Measurements from ENCODE around the gene HS1BP3. TPM values are rescaled to one million over a fixed set of nuclear protein-coding genes. Genes with fewer than 3 reads are reported as not detected.
A peak's percentile ranks its signal among the peaks of the same experiment; 100 is the strongest.

HS1BP3 gene
- total and polyA plus RNA-seq, 9 of the 15 experiments (the other 6 are each of a cell fraction or from before 2014, with no cell fraction given) = 0.41 to 8.3 (median 5.9) TPM

GRCh38 chr2:20573620-20574422 is 77.1 kb downstream of the HS1BP3 start:
- Histone ChIP-seq H3K79me2 (ENCODE audit: control insufficient read depth, insufficient read depth, low read length) (no peaks in the 10 kb centered on the region), H3K9ac (ENCODE audit: insufficient read depth in 1 of 2, low read depth in 2 of 2, low read length in 2 of 2) (no peak overlapping the region), H3K27ac (ENCODE audit: extremely low read depth, low read depth, low read length) (no peak overlapping the region), H3K4me2 (ENCODE audit: insufficient read depth, low read length) (no peak overlapping the region), H4K20me1 (replicated peaks; ENCODE audit: control insufficient read depth, insufficient read depth, low read length) (no peaks in the 10 kb centered on the region), H3K4me1 (replicated peaks in 1 of 2; ENCODE audit: control insufficient read depth in 2 of 2, insufficient read depth in 2 of 2, low read length in 2 of 2) (peaks cover 20 to 28% of the 10 kb centered on the region in 2 experiments), H3K9me1 (ENCODE audit: control insufficient read depth, insufficient read depth, low read length) (no peaks in the 10 kb centered on the region), H2AFZ (ENCODE audit: low read depth, low read length) (no peak overlapping the region; the same call in 1 of the 2 replicates), H3K4me3 (no peak overlapping the region), H3K27me3 (ENCODE audit: control insufficient read depth in 2 of 2, insufficient read depth in 2 of 2, low read length in 2 of 2) (no peaks in the 10 kb centered on the region), H3K9me3 (replicated peaks; ENCODE audit: control insufficient read depth, insufficient read depth, low read depth, low read length) (no peaks in the 10 kb centered on the region), H3K36me3 (ENCODE audit: control insufficient read depth, insufficient read depth, low read length) (no peaks in the 10 kb centered on the region)
- DNase-seq (ENCODE audit: extremely low read depth in 1 of 4, low spot score in 3 of 4) (no peak), FAIRE-seq (no peak), ATAC-seq (no peak)
- WGBS (ENCODE audit: insufficient coverage, low coverage, missing lambda C conversion rate) = 72% methylated on average over 10 of the region's 10 CpGs
- CTCF ChIA-PET (ENCODE audit: low intra/inter-chr PET ratio) = interaction anchor here (0.6 kb wide), 1 partner anchor 131 kb away, joined by 3 read pairs; no protein-coding TSS in a partner anchor
- intact Hi-C loops (cut with micrococcal nuclease) = no loop called here
- TF ChIP-seq MAFG (tag; conservative IDR thresholded peaks at IDR 0.05) = peak; percentile 36
- no peak for TF ChIP-seq SIN3A (IDR thresholded peaks at IDR 0.05; ENCODE audit: borderline replicate concordance in 2 of 2, control insufficient read depth in 1 of 2, low read depth in 2 of 2, low read length in 2 of 2)
- peak; percentile 35; the same call in 1 of the 2 replicates for TF ChIP-seq MAFK (IDR thresholded peaks at IDR 0.05; ENCODE audit: low read length)
- no peak for TF ChIP-seq RBBP5 (IDR thresholded peaks at IDR 0.05; ENCODE audit: borderline replicate concordance, insufficient read depth, low read length, poor library complexity, severe bottlenecking)
- no peak for TF ChIP-seq POLR2AphosphoS2 (IDR thresholded peaks at IDR 0.05; ENCODE audit: low read length)
- no peak for TF ChIP-seq NR2F6 (CRISPR knock-in tag; IDR thresholded peaks at IDR 0.05)
- peak; percentile 73 for TF ChIP-seq ZNF316 (IDR thresholded peaks at IDR 0.05)
- 0 out of 2 replicates have a peak, but pooled peaks have one; percentile 53 for TF ChIP-seq C11orf30 (IDR thresholded peaks at IDR 0.05; ENCODE audit: low read depth)
- TF ChIP-seq NONO (IDR thresholded peaks at IDR 0.05; ENCODE audit: low read depth in 2 of 2, low read length in 1 of 2) = no peak
- POLR2A ChIA-PET = no interaction called here
- no TSS peak for BruUV-seq (replicated peaks)
- in situ Hi-C loops (cut with MboI) = no loop called here
